AG04449 (cell line): ENCODE measurements around the gene RBMXL2.

Experiments used
- CTCF ChIA-PET: fragments of 350-600 bp; formaldehyde crosslinking; extraction: SDS; loops from one replicate; lab custom pipeline; 2021; ENCODE audit warnings: antibody characterized with exemption; lab: Yijun Ruan, JAX
- POLR2A ChIA-PET: fragments of 400-600, 350-600 bp; formaldehyde crosslinking; extraction: SDS; loops from one replicate; lab custom pipeline; 2020; ENCODE audit warnings: antibody characterized with exemption, inconsistent platforms; lab: Yijun Ruan, JAX
- DNase-seq: peaks from one replicate; pipeline ENCODE4 v3.0.0-alpha.2; 2010; ENCODE audit warnings: low read depth, low spot score
- H3K4me3 ChIP-seq: 2 replicates; pipeline ENCODE4 v1.5.1; 2011; ENCODE audit warnings: low read depth, mild to moderate bottlenecking, control low read depth, low read length
- CTCF ChIP-seq: IDR thresholded peaks from one replicate; pipeline ENCODE4 v1.5.1; 2011; ENCODE audit warnings: mild to moderate bottlenecking, moderate library complexity, low read length, control low read depth, inconsistent platforms; ENCODE audit not compliant: insufficient read depth; ENCODE audit errors: missing control alignments

The RBMXL2 gene

GRCh38 chr11:7089328-7090251, 792 bp downstream of the RBMXL2 start:
- ChIA-PET POLR2A (no interaction called here), CTCF (interaction anchor here (1.3 kb wide), 1 partner anchor 8 kb away, joined by 4 read pairs; no protein-coding TSS in a partner anchor)
- H3K4me3 ChIP-seq, result no peak overlapping the region
- TF ChIP-seq CTCF, result no peak
- no peak for DNase-seq

- H3K4me3 ChIP-seq, result no peak overlapping the region
- ChIA-PET POLR2A (no interaction called here), CTCF (interaction anchor here (0.8 to 4.2 kb wide), 20 partner anchors 10 to 1001 kb away, joined by 3 to 24 read pairs (median 4); partner anchors contain the start of gene RBMXL2)
- peak; percentile 42 for TF ChIP-seq CTCF
- DNase-seq, result no peak
Observed at GRCh38 chr11:7098235-7098832, 9.5 kb downstream of the RBMXL2 start.

- CTCF ChIA-PET, result interaction anchor here (1.3 kb wide), 1 partner anchor 19 kb away, joined by 3 read pairs; no protein-coding TSS in a partner anchor
- no peak overlapping the region for H3K4me3 ChIP-seq
- POLR2A ChIA-PET, result no interaction called here
- no peak for TF ChIP-seq CTCF
- peak; percentile 2 for DNase-seq
Observed at GRCh38 chr11:7115780-7116179, 27.0 kb downstream of the RBMXL2 start.

- CTCF ChIA-PET, result interaction anchor here (1.3 kb wide), 1 partner anchor 20 kb away, joined by 3 read pairs; no protein-coding TSS in a partner anchor
- TF ChIP-seq CTCF, result no peak
- DNase-seq, result no peak
- POLR2A ChIA-PET, result no interaction called here
- H3K4me3 ChIP-seq, result no peak overlapping the region
Observed at GRCh38 chr11:7116370-7116769, 27.6 kb downstream of the RBMXL2 start.

- ChIA-PET CTCF (no interaction called here), POLR2A (no interaction called here)
- DNase-seq, result no peak
- no peak overlapping the region for H3K4me3 ChIP-seq
- no peak for TF ChIP-seq CTCF
Observed at GRCh38 chr11:7138051-7138450, 49.3 kb downstream of the RBMXL2 start.
